Body of pancreas (tissue), 4 donors: ENCODE measurements around the gene PSIP1.

Source experiments
- CTCF ChIP-seq, 7 experiments: fragments of 450-650 bp in 4 of 7; fragments of 200-600 bp in 3 of 7; sonication (generic) in 3 of 7; IDR thresholded peaks; one replicate each; pipeline ENCODE4 v1.5.1; 2016 to 2019; ENCODE audit warnings: antibody characterized with exemption in 7 of 7
- POLR2A ChIP-seq, 3 donors: fragments of 450-650 bp; IDR thresholded peaks; one replicate each; pipeline ENCODE4 v1.6.1; 2016; ENCODE audit warnings: antibody characterized with exemption in 3 of 3, mild to moderate bottlenecking in 2 of 3

DNA sequence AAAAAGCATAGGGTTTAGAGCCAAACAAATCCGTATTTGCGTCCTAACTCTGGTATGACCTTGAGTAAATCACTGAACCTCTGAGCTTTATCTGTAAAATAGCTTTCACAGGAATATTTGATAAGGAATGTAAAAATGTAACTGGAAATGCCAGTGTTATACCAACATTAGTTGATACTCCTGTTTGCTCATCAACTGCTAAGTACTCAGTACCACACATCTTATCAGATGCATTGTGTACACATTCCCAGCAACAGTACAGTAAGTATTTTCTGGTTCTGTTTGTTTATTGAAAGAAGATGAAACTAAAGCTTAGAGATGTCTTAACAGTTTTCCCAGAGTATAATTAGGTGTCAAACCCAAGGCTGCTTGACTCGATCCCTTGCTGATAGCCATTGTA, 66.6 kb downstream of the PSIP1 start:
- TF ChIP-seq CTCF (IDR thresholded peaks at IDR 0.05) = no peak
- TF ChIP-seq POLR2A (IDR thresholded peaks at IDR 0.05) = no peak
